Stimulated activated CD8-positive, alpha-beta memory T cell treated with anti-CD3 and anti-CD28 coated beads, Interleukin-15, amount 100 ng/mL, for 48 hours (primary cell): ENCODE data around the gene CFAP99.

ENCODE experiments used
- DNase-seq, 2 donors: peaks; one replicate each; pipeline ENCODE4 v3.0.0-alpha.2; 2020; ENCODE audit warnings: low read depth in 2 of 2

The CFAP99 gene

DNA sequence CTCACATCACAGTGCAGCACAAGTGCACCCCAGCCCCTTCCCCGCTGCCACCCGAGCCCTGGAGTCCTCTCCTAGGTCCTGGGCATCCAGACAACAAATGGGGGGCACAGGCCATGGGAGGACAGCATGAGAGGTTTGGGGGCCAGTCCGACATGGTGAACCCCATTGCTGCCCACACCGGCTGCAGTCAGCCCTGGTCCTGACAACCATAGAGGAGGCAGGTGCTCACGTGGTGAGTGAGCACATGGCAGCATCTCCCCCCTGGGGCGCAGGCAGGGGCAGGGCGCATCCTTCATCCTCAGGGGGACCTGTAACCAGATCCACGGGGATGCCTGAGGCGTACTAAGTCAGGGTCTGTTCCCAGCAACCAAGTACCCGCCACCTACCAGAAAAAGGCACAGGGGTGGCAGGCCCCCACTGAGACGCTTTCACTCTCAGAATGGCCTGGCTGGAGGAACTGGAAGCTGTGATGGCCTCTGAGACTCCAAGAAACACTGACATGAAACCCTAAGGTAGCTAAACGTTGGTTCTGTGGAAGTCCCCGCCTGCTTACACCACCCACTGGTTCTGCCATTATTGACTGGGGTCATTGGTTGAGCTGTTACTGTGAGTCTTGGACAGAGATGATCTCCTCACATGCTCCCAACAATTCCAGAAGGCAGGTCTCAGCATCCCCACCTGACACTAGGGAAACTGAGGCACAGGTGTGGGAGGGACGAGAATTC is 6.8 kb upstream of the CFAP99 start:
- DNase-seq, result peak in 1 of 2 donors; percentile 49

- DNase-seq, result peak; percentile 63 to 65
Observed at GRCh38 chr4:2412534-2412884, 6.2 kb upstream of the CFAP99 start.

DNA sequence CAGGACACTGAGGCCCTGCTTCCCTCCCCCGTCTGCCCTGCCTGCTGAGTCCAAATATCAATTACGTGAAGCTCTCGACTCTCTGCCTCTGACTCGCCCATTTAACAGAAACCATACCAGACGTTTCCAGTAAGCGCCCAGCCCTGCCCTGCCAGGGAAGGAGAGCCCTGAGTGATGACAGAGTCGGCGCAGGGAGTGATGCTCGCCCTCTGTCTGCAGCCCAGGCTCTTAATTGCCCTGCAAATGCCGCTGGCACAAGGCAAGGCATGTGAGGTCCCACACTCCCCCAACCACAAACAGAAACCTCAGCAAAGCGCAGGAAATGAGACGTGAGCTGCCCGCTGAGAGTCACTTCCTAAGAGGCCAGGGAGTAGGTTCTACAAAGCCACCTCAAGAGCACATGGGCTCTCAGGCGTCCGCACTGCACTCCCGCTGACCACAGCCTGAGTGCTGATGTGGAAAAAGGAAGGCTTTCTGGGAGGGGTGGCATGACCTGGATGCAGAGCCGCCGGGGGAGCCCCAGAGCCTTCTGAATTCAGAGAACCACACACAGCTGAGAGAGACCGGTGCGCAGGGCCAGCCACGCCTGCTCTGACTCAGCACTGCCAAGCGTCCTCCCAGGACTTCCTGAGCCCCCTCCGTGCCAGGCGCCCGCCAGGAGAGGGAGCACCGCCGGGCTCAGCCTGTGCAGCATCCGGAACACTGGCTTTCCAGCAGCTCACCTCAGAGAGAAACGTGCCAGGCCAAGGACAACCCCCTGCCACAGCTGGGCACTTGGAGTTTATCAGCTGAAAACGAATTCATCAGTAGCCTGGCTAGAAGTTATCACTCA is 5.7 kb upstream of the CFAP99 start:
- peak; percentile 81 to 88 for DNase-seq

- no peak for DNase-seq
Observed at GRCh38 chr4:2413821-2414610, 4.7 kb upstream of the CFAP99 start.

GRCh38 chr4:2415213-2415612 is 3.5 kb upstream of the CFAP99 start:
- DNase-seq, result no peak

- DNase-seq, result no peak
Observed at GRCh38 chr4:2415881-2416563, 2.7 kb upstream of the CFAP99 start.

DNA sequence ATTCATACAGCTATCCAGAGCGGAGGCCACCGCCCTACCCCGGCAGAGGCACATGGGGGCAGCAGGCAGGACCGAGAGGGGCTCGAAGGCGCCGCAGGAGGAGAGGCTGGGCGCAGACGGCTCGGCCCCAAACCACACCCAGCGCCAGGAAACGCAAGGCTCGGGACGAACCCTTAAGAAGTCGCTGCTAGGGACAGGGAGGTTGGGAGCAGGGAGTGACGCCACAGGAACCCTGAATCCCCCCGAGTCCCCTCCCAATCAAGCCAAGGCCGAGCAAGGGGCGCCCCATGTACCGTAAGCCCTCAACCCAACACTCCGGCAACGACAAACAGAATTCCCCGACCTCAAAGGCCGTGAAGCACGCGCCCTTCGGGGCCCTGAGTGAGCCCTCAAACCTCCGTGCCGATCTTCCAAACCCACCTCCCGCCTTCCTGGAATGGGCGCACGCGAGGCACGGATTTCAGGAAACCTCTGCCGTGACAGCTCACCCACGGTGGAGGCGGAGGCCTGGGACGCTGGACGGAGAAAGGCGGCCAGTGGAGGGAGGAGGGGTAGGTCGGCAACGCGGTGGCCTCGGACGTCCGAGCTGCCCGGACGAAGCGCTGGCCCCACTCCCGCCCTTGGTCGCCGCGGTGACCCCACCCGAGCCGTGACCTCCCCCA is 2.1 kb upstream of the CFAP99 start:
- no peak for DNase-seq

- no peak for DNase-seq
Observed at GRCh38 chr4:2417226-2417764, 1.5 kb upstream of the CFAP99 start.

GRCh38 chr4:2417765-2418649 is 748 bp upstream of the CFAP99 start, which contains the start of gene ZFYVE28:
Gene ZFYVE28, minus strand, starts transcription at chr4:2418645. Its CDS starts 322 bp downstream, at chr4:2418323.
- DNase-seq, result no peak

DNA sequence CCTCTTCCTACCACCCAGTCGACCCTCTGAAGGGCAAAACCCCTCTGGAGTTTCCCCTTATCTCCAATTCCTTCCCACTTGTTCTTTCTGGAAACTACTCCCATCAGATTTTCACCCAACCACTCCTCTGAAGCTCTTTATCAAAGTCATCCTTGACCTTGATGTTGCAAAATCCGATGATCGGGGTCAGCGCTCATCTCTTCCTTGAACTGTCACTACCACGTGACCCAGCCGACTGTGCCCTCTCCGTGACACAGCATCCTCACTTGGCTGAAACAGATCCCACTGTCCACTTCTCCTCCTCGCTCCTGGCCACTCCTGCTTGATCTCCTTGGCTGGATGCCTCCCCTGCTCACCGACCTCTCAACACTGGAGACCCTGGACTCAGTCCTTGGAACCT is 1.1 kb downstream of the CFAP99 start:
- DNase-seq, result no peak

GRCh38 chr4:2421928-2422327 is 3.2 kb downstream of the CFAP99 start:
- DNase-seq, result no peak

DNA sequence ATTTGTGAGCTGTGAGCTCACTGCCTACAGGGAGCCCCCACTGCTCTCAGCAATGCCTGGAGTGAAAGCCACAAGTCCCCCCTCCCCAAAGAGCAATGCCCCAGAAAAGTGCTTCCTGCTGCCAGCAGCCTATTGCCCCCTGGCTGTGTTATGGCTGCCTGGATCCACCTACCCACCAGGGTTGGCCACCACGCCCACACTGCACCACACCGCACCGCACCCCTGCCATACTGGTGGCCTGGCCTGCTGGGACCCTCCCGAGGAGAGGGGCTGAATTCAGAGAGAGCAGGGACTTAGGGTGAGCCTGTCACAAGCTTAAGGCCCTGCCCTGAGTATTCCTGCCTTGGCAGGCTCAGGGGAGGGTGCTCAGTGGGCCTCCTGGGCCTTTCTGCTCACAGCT is 4.3 kb downstream of the CFAP99 start:
- DNase-seq, result no peak

DNA sequence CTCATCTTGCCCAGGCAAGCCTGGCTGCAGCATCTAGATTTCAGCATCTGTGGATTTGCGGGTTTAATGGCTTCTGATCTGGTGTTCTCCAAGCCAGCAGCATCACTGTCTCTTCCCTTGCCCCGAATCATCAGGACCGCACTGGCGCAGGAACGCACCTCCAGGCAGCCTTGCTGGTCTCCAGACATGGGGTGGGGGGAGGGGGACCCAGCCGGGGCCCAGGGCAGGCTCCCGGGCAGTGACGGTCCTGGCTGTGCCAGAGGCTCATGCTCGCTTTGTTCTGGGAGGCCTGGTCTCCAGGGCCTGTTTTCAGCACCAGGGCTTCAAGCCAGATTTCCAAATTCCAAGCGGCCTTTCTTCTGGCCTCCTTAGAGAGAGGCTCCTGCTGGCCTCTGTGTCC is 4.9 kb downstream of the CFAP99 start:
- no peak for DNase-seq

GRCh38 chr4:2424581-2424980 is 5.8 kb downstream of the CFAP99 start:
- DNase-seq, result no peak

GRCh38 chr4:2425386-2426068 is 6.8 kb downstream of the CFAP99 start:
- DNase-seq, result no peak

GRCh38 chr4:2426069-2426397 is 7.3 kb downstream of the CFAP99 start:
- no peak for DNase-seq

DNA sequence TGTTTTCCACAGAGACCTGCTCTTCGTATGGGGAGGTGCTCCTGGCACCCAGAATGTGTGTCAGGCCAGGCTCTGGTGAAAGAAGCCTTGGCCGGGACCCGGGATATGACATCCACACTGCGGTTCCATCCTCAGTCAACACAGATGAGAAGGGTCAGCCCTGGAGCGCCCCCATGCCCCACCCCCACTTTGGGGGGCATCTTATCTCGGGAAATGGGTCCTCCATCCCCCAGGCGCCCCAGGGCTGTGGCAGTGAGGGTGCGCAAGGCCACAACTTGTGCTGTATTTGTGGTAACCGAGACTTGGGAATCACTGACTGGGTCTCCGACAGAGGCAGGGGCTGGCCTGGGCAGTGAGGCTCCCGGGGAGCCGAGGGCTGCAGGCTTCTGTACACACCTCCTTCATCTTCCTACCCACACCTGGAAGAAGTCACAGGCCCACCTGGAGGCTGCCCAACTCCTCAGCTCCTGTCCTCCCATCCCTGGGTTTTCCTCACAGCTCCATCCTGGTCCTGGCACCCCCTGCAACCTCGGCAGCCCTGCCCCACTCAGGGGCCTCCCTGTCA is 8.0 kb downstream of the CFAP99 start:
- DNase-seq, result no peak

DNA sequence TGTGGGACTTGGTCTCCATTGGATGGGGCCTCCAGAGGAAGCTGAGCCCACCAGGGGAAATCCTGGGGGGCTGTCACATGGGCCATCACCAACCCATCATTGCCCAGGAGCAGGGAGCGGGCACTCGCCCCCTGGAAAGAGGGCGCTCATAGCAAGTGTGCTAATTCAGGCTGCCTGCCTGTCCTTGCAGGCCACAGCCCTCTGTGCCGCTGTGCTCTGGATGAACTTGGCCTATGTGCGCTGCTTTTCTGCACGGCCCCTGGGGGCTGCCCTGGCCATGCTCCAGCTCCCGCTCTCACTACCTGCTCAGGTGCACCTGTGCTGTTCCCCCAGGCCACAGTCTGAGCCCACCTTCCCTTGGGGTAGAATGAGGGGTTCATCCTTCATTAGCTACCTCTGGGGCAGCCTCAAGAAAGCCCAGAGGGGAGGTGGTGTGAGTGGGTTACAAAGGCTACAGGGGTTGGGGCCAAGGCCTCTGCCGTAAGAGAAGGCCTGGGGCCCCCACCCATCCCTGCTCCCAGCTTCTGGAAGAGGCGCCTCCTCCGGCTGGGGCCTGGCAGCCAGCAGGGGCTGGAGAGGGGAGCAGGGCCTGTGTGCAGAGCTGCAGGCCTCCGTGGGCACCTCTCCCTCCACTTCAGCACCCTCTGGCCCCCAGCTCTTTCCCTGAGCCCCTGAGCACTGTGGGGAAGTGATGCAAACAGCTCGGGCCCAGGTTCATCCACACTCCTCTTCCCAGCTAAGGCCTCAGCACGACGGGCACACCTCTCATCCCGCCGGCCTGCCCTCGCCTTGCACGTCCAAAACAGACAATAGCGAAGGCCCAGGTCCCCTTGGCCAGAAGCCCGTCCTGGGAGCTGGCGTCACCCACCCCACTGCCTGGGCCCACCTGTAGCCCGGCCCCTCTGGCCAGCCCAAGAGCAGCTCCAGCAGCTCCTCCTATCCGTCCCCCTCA is 8.9 kb downstream of the CFAP99 start:
- no peak for DNase-seq
